RWPE2 (cell line): ENCODE measurements around the gene STK38L.
"Not testable (repeated sequence)": the region's sequence is repeated elsewhere in the genome, so short reads cannot be mapped to it uniquely, and the experiment has no call there.

Source experiments
- ATAC-seq: fragments of 200-7000 bp; cut with Tn5 transposase; 3 replicates; pipeline ENCODE4 v1.9.1; 2021; ENCODE audit warnings: low read depth
- DNase-seq: peaks from one replicate; pipeline ENCODE4 v3.0.0-alpha.2; 2020; ENCODE audit warnings: low spot score
- H3K27ac ChIP-seq: fragments of 450-650 bp; 2 replicates; pipeline ENCODE4 v1.5.1; 2017; ENCODE audit warnings: mild to moderate bottlenecking; ENCODE audit not compliant: poor library complexity, severe bottlenecking
- H3K27me3 ChIP-seq: fragments of 250-450 bp; sonication (Bioruptor Pico); 2 replicates; pipeline ENCODE4 v1.5.1; 2021; ENCODE audit warnings: mild to moderate bottlenecking, moderate library complexity; ENCODE audit not compliant: insufficient read depth, poor library complexity, severe bottlenecking
- H3K36me3 ChIP-seq: fragments of 250-450 bp; sonication (Bioruptor Pico); 2 replicates; pipeline ENCODE4 v1.5.1; 2020; ENCODE audit warnings: low read depth, mild to moderate bottlenecking, moderate library complexity
- H3K4me1 ChIP-seq: fragments of 250-450 bp; sonication (Bioruptor Pico); 2 replicates; pipeline ENCODE4 v1.5.1; 2021; ENCODE audit warnings: mild to moderate bottlenecking, moderate library complexity; ENCODE audit not compliant: insufficient read depth, poor library complexity, severe bottlenecking
- H3K4me3 ChIP-seq: fragments of 250-450 bp; sonication (Bioruptor Pico); 2 replicates; pipeline ENCODE4 v1.5.1; 2021; ENCODE audit warnings: mild to moderate bottlenecking, moderate library complexity; ENCODE audit not compliant: severe bottlenecking
- H3K9me3 ChIP-seq: fragments of 250-450 bp; sonication (Bioruptor Pico); 2 replicates; pipeline ENCODE4 v1.5.1; 2021; ENCODE audit warnings: mild to moderate bottlenecking, moderate library complexity; ENCODE audit not compliant: severe bottlenecking
- CTCF ChIP-seq: fragments of 450-650 bp; IDR thresholded peaks from one replicate; pipeline ENCODE4 v1.5.1; 2017; ENCODE audit warnings: mild to moderate bottlenecking, moderate library complexity; ENCODE audit not compliant: poor library complexity, severe bottlenecking

STK38L gene

GRCh38 chr12:27221625-27222387, 22.3 kb upstream of the STK38L start:
- no peak overlapping the region for H3K27ac ChIP-seq
- no peaks in the 10 kb centered on the region for H3K27me3 ChIP-seq
- H3K36me3 ChIP-seq, result no peaks in the 10 kb centered on the region
- H3K4me3 ChIP-seq, result no peak overlapping the region
- no peak for DNase-seq
- H3K9me3 ChIP-seq, result no peaks in the 10 kb centered on the region
- ATAC-seq, result no peak
- no peak for TF ChIP-seq CTCF
- peaks cover 16% of the 10 kb centered on the region for H3K4me1 ChIP-seq

- H3K4me1 ChIP-seq, result peaks cover 16% of the 10 kb centered on the region
- DNase-seq (peak; percentile 54), ATAC-seq (peak; percentile 76)
- H3K27me3 ChIP-seq, result no peaks in the 10 kb centered on the region
- H3K4me3 ChIP-seq, result no peak overlapping the region
- no peaks in the 10 kb centered on the region for H3K36me3 ChIP-seq
- H3K27ac ChIP-seq, result peak overlapping the region; percentile 84
- H3K9me3 ChIP-seq, result no peaks in the 10 kb centered on the region
- no peak for TF ChIP-seq CTCF
Measured at GRCh38 chr12:27226407-27226929, 17.6 kb upstream of the STK38L start.

GRCh38 chr12:27229367-27229766, 14.7 kb upstream of the STK38L start:
- TF ChIP-seq CTCF, result no peak

GRCh38 chr12:27231374-27231773, 12.7 kb upstream of the STK38L start:
- not testable (repeated sequence) for DNase-seq, ATAC-seq, H3K9me3 ChIP-seq, H3K27me3 ChIP-seq, H3K4me3 ChIP-seq, H3K4me1 ChIP-seq, H3K27ac ChIP-seq, H3K36me3 ChIP-seq

More at GRCh38 chr12:27229367-27229766, 14.7 kb upstream of the STK38L start:
- no peak for ATAC-seq
- Histone ChIP-seq H3K4me1 (peaks cover 16% of the 10 kb centered on the region), H3K36me3 (no peaks in the 10 kb centered on the region), H3K9me3 (no peaks in the 10 kb centered on the region), H3K27me3 (no peaks in the 10 kb centered on the region), H3K4me3 (no peak overlapping the region), H3K27ac (no peak overlapping the region)
- no peak for DNase-seq

- DNase-seq (no peak), ATAC-seq (no peak)
- Histone ChIP-seq H3K4me1 (no peaks in the 10 kb centered on the region), H3K27ac (no peak overlapping the region), H3K9me3 (no peaks in the 10 kb centered on the region), H3K4me3 (no peak overlapping the region), H3K27me3 (no peaks in the 10 kb centered on the region), H3K36me3 (no peaks in the 10 kb centered on the region)
- no peak for TF ChIP-seq CTCF
Measured at GRCh38 chr12:27233814-27234213, 10.3 kb upstream of the STK38L start.
